ENCODE data around the gene SLC27A3. TPM values are rescaled to one million over a fixed set of nuclear protein-coding genes. Genes with fewer than 3 reads are reported as not detected.
A peak's percentile ranks its signal among the peaks of the same experiment; 100 is the strongest.

SLC27A3 gene
- total RNA-seq, 1 experiment from 2014 or later = 42.0 TPM

DNA sequence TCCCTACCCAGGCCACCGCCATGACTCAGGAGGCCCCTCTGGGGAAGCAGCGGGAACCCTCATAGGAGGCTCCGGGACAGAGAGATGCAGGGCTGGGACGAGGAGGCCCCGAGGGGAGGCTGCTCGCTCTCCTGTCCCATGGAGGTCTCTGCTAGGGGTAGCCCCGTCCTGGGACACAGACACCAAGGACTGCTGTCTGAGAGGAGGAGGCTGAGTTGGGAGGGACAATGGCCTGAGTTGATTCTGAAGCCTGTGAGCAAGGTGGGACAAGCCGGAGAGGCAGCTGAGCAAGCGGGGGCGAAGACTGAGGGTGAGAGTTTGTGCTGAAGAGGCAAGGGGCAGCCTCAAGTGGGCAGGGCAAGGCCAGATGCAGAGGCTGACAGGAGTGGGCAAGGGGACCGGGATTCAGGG lies 17.4 kb downstream of the SLC27A3 start:
- Mint-ChIP-seq H3K4me1 (peaks cover 32 to 49% of the 10 kb centered on the region in 2 experiments), H3K9me3 (no peaks in the 10 kb centered on the region), H3K27ac (peak overlapping the region in 2 of 3 experiments; percentile 46 to 80; a peak in 3 of 7 replicates), H3K27me3 (ENCODE audit: low read depth) (peaks cover 2% of the 10 kb centered on the region), H3K36me3 (ENCODE audit: insufficient read depth in 1 of 3, low read depth in 3 of 3) (no peaks in the 10 kb centered on the region), H3K4me3 (no peak overlapping the region; a peak in 1 of 5 replicates)
- H3K27me3 ChIP-seq (ENCODE audit: insufficient read depth, low read length) = no peaks in the 10 kb centered on the region
- H3K79me1 ChIP-seq (ENCODE audit: insufficient read depth, low read depth, low read length, poor library complexity, severe bottlenecking) = no peaks in the 10 kb centered on the region
- H2AFZ ChIP-seq (ENCODE audit: low read length) = no peak overlapping the region
- no peak overlapping the region for H2BK5ac ChIP-seq (ENCODE audit: insufficient read length, low read length)
- H3K4me2 ChIP-seq (ENCODE audit: insufficient read depth, insufficient read length, low read length) = no peak overlapping the region
- H3K9me3 ChIP-seq (ENCODE audit: control insufficient read depth, low read depth, low read length) = no peaks in the 10 kb centered on the region
- no peak overlapping the region for H3K4ac ChIP-seq (ENCODE audit: low read depth, low read length)
- no peaks in the 10 kb centered on the region for H3K79me2 ChIP-seq (ENCODE audit: insufficient read depth, low read length)
- no CpG with 5 or more reads among the region's 11 CpGs for WGBS (ENCODE audit: extremely low coverage, insufficient read length, low lambda C conversion rate)
- H4K91ac ChIP-seq (ENCODE audit: insufficient read length, low read depth, low read length) = no peak overlapping the region
- no peak overlapping the region for H3T11ph ChIP-seq (ENCODE audit: low read length)
- H2BK20ac ChIP-seq (ENCODE audit: low read depth, low read length, poor library complexity, severe bottlenecking) = no peak overlapping the region
- H3K23me2 ChIP-seq (ENCODE audit: insufficient read length, low read depth, low read length, poor library complexity, severe bottlenecking) = no peaks in the 10 kb centered on the region
- H2BK120ac ChIP-seq (ENCODE audit: low read depth, low read length, poor library complexity, severe bottlenecking) = no peak overlapping the region
- H2BK12ac ChIP-seq (ENCODE audit: insufficient read length, low read depth, low read length) = no peak overlapping the region
- no peak overlapping the region for H3K23ac ChIP-seq (ENCODE audit: insufficient read length, low read depth, low read length)
- H3K18ac ChIP-seq (ENCODE audit: insufficient read length, low read depth, low read length) = no peak overlapping the region
- no peaks in the 10 kb centered on the region for H3K4me1 ChIP-seq (ENCODE audit: insufficient read depth, low read length)
- H3K27ac ChIP-seq (ENCODE audit: insufficient read length, low read depth, low read length) = no peak overlapping the region
- no peak overlapping the region for H2AK5ac ChIP-seq (ENCODE audit: insufficient read length, low read length)
- H3K56ac ChIP-seq (ENCODE audit: insufficient read length, low read depth, low read length) = no peak overlapping the region
- H2BK15ac ChIP-seq (ENCODE audit: low read depth, low read length) = no peak overlapping the region
- no peak overlapping the region for H4K5ac ChIP-seq (ENCODE audit: insufficient read length, low read depth, low read length)
- TF ChIP-seq, protein P1, sequence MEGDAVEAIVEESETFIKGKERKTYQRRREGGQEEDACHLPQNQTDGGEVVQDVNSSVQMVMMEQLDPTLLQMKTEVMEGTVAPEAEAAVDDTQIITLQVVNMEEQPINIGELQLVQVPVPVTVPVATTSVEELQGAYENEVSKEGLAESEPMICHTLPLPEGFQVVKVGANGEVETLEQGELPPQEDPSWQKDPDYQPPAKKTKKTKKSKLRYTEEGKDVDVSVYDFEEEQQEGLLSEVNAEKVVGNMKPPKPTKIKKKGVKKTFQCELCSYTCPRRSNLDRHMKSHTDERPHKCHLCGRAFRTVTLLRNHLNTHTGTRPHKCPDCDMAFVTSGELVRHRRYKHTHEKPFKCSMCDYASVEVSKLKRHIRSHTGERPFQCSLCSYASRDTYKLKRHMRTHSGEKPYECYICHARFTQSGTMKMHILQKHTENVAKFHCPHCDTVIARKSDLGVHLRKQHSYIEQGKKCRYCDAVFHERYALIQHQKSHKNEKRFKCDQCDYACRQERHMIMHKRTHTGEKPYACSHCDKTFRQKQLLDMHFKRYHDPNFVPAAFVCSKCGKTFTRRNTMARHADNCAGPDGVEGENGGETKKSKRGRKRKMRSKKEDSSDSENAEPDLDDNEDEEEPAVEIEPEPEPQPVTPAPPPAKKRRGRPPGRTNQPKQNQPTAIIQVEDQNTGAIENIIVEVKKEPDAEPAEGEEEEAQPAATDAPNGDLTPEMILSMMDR (conservative IDR thresholded peaks at IDR 0.05) = no peak
- no peaks in the 10 kb centered on the region for H4K20me1 ChIP-seq (ENCODE audit: control insufficient read depth, insufficient read depth, insufficient read length)
- H3K14ac ChIP-seq (ENCODE audit: insufficient read depth, low read length) = no peak overlapping the region
- DNase-seq = peak; percentile 30
- no peak overlapping the region for H4K8ac ChIP-seq (replicated peaks; ENCODE audit: insufficient read length, low read depth, low read length)
- H3K9ac ChIP-seq (ENCODE audit: extremely low read depth, insufficient read length, low read length) = no peak overlapping the region
